Renal cortical epithelial cell (primary cell): ENCODE data around the gene SCGN. TPM values are rescaled to one million over a fixed set of nuclear protein-coding genes. Genes with fewer than 3 reads are reported as not detected.

ENCODE experiments used
- DNase-seq: peaks from one replicate; pipeline ENCODE4 v3.0.0-alpha.2; 2011; ENCODE audit warnings: low read depth
- total RNA-seq: library from RNA; depleted of rRNA; stranded (reverse); fragments of >200 nt; gene quantifications from 2 replicates; pipeline ENCODE4 v1.2.3, GENCODE V29; 2014

Gene SCGN
- total RNA-seq, result 0.20 TPM in 1 of 2 replicates, not detected in the other

GRCh38 chr6:25652007-25652515 is at the start of gene SCGN:
SCGN (plus strand) TSS chr6:25652215; CDS start chr6:25652404, 189 bp downstream.
- peak; percentile 52 for DNase-seq

- DNase-seq, result no peak
These were observed 49.4 kb upstream of the SCGN start for GRCh38 chr6:25602674-25602982.

- DNase-seq, result no peak
These were observed 48.8 kb upstream of the SCGN start for GRCh38 chr6:25603251-25603650.

GRCh38 chr6:25606151-25606550 is 45.9 kb upstream of the SCGN start:
- no peak for DNase-seq

GRCh38 chr6:25608558-25609174 is 43.3 kb upstream of the SCGN start:
- DNase-seq, result no peak

- no peak for DNase-seq
These were observed 39.3 kb upstream of the SCGN start for GRCh38 chr6:25612666-25613065.

- no peak for DNase-seq
These were observed 38.6 kb upstream of the SCGN start for GRCh38 chr6:25613415-25613814.

GRCh38 chr6:25614052-25614451 is 38.0 kb upstream of the SCGN start:
- no peak for DNase-seq

- DNase-seq, result no peak
These were observed 36.5 kb upstream of the SCGN start for GRCh38 chr6:25615471-25615870.

- no peak for DNase-seq
These were observed 34.0 kb upstream of the SCGN start for GRCh38 chr6:25617997-25618396.

GRCh38 chr6:25619217-25619616 is 32.8 kb upstream of the SCGN start:
- no peak for DNase-seq

GRCh38 chr6:25620391-25620790 is 31.6 kb upstream of the SCGN start:
- DNase-seq, result no peak

GRCh38 chr6:25623065-25623464 is 28.9 kb upstream of the SCGN start:
- no peak for DNase-seq

- DNase-seq, result no peak
These were observed 28.1 kb upstream of the SCGN start for GRCh38 chr6:25623879-25624278.

GRCh38 chr6:25627001-25627400 is 25.0 kb upstream of the SCGN start:
- no peak for DNase-seq

- no peak for DNase-seq
These were observed 23.4 kb upstream of the SCGN start for GRCh38 chr6:25628471-25629197.

- DNase-seq, result no peak
These were observed 22.8 kb upstream of the SCGN start for GRCh38 chr6:25629198-25629576.

GRCh38 chr6:25630508-25631278 is 21.3 kb upstream of the SCGN start:
- DNase-seq, result no peak

- no peak for DNase-seq
These were observed 16.1 kb upstream of the SCGN start for GRCh38 chr6:25635886-25636317.

GRCh38 chr6:25637211-25637610 is 14.8 kb upstream of the SCGN start:
- DNase-seq, result no peak

- no peak for DNase-seq
These were observed 14.0 kb upstream of the SCGN start for GRCh38 chr6:25637960-25638434.

GRCh38 chr6:25639653-25640052 is 12.4 kb upstream of the SCGN start:
- DNase-seq, result no peak

GRCh38 chr6:25640446-25640845 is 11.6 kb upstream of the SCGN start:
- no peak for DNase-seq
